Measurements from ENCODE around the gene AMZ1.
"Not testable (repeated sequence)": the region's sequence is repeated elsewhere in the genome, so short reads cannot be mapped to it uniquely, and the experiment has no call there.

The AMZ1 gene

DNA sequence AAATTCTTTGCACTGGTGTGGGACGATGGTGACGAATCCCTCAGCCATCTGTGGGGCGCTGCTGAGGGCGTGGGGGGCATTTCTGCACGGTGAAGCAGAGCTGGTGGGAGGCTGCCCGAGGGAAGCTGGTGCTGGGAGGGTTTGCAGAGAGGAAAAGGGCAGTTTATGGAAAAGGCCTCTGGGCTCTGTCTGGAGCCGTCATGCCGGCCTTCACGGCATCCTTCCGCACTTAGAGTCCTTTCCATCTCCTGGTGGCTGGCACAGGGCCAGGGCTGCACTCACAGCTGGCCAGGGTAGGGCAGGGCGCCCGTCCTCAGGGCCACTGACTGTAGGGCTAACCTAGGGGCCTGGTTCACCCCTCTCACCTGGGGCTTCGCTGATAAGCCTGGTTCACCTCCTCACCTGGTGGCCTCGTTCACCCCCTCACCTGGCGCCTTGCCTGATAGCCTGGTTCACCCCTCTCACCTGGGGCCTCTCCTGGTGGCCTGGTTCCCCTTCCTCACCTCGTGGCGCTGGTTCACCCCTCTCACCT, 598 bp upstream of the AMZ1 start:
- Histone ChIP-seq H3K27me3 (replicated peaks; ENCODE audit: control insufficient read depth, insufficient read depth, low read length) (peaks cover 10% of the 10 kb centered on the region), H3K4me3 (ENCODE audit: low read length) (no peak overlapping the region), H3K9me3 (ENCODE audit: control insufficient read depth, low read length) (no peaks in the 10 kb centered on the region), H3K36me3 (ENCODE audit: control insufficient read depth, insufficient read depth, low read length, severe bottlenecking) (no peaks in the 10 kb centered on the region), H3K9ac (ENCODE audit: low read length) (no peak overlapping the region), H3K4me1 (ENCODE audit: control insufficient read depth, insufficient read depth, low read length) (peaks cover 9% of the 10 kb centered on the region)
- peak; percentile 71 for DNase-seq (ENCODE audit: low read depth)

GRCh38 chr7:2688409-2689342, 674 bp downstream of the AMZ1 start:
- H3K9me3 ChIP-seq (ENCODE audit: control insufficient read depth, low read length): no peaks in the 10 kb centered on the region
- no peak overlapping the region for H3K9ac ChIP-seq (ENCODE audit: low read length)
- DNase-seq (ENCODE audit: low read depth): peak; percentile 36
- H3K27me3 ChIP-seq (replicated peaks; ENCODE audit: control insufficient read depth, insufficient read depth, low read length): peaks cover 10% of the 10 kb centered on the region
- H3K4me3 ChIP-seq (ENCODE audit: low read length): no peak overlapping the region
- peaks cover 9% of the 10 kb centered on the region for H3K4me1 ChIP-seq (ENCODE audit: control insufficient read depth, insufficient read depth, low read length)
- no peaks in the 10 kb centered on the region for H3K36me3 ChIP-seq (ENCODE audit: control insufficient read depth, insufficient read depth, low read length, severe bottlenecking)

DNA sequence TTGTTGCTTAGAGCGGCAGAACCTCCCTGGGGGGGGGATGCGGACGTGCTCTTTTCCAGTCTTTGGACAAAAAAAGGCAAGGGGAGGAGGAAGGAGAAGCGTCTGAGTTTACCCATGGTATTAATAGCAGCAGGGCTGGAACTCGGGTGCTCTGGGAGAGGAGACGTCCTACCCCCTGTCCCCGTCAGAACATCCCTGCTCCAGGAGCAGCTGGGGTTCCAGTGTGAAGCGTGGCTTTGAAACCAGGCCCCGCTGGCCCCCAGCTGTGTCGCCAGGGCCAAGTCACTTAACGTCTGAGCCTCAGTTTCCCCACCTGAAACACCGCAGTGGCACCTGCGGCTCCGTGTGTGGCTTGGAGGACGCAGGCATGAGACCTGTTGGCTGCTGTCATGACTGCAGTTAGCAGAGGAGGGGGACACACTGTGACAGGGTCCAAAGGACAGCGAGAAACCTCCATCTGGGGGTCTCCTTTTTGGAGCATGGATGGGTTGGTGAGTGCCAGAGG, 1.4 kb downstream of the AMZ1 start:
- Histone ChIP-seq H3K9me3 (ENCODE audit: control insufficient read depth, low read length) (no peaks in the 10 kb centered on the region), H3K4me3 (ENCODE audit: low read length) (no peak overlapping the region), H3K36me3 (ENCODE audit: control insufficient read depth, insufficient read depth, low read length, severe bottlenecking) (no peaks in the 10 kb centered on the region), H3K9ac (ENCODE audit: low read length) (no peak overlapping the region), H3K27me3 (replicated peaks; ENCODE audit: control insufficient read depth, insufficient read depth, low read length) (peaks cover 10% of the 10 kb centered on the region), H3K4me1 (ENCODE audit: control insufficient read depth, insufficient read depth, low read length) (peaks cover 9% of the 10 kb centered on the region)
- no peak for DNase-seq (ENCODE audit: low read depth)

- H3K9me3 ChIP-seq (ENCODE audit: control insufficient read depth, low read length): no peaks in the 10 kb centered on the region
- peaks cover 10% of the 10 kb centered on the region for H3K27me3 ChIP-seq (replicated peaks; ENCODE audit: control insufficient read depth, insufficient read depth, low read length)
- H3K4me1 ChIP-seq (ENCODE audit: control insufficient read depth, insufficient read depth, low read length): peaks cover 9% of the 10 kb centered on the region
- H3K36me3 ChIP-seq (ENCODE audit: control insufficient read depth, insufficient read depth, low read length, severe bottlenecking): no peaks in the 10 kb centered on the region
- peak; percentile 56 for DNase-seq (ENCODE audit: low read depth)
- no peak overlapping the region for H3K4me3 ChIP-seq (ENCODE audit: low read length)
- H3K9ac ChIP-seq (ENCODE audit: low read length): no peak overlapping the region
Measured at GRCh38 chr7:2689951-2690705, 2.1 kb downstream of the AMZ1 start.

DNA sequence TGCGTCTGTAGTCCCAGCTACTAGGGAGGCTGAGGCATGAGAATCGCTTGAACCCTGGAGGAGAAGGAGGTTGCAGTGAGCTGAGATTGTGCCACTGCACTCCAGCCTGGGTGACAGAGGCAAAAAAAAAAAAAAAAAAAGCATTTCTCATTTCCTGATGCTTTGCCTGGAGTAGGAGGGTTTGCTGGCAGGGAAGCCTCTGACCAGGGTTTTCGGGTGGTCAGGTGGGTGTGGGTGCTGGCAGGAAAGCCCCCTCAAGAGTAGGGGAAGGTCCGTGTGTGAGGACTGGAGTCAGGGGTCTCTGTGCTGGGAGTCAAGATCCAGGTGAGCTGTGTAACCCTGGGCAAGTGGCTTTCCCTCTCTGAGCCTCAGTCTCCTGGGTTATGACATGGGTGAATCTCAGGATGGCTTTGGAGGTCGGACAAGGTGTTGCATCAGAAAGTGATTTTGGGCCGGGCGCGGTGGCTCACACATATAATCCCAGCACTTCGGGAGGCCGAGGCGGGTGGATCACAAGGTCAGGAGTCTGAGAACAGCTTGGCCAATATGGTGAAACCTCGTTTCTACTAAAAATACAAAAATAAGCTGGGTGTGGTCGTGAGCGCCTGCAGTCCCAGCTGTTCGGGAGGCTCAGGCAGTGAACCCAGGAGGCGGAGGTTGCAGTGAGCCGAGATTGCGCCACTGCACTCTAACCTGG, 3.2 kb downstream of the AMZ1 start:
- peaks cover 6% of the 10 kb centered on the region for H3K27me3 ChIP-seq (replicated peaks; ENCODE audit: control insufficient read depth, insufficient read depth, low read length)
- DNase-seq (ENCODE audit: low read depth): no peak

DNA sequence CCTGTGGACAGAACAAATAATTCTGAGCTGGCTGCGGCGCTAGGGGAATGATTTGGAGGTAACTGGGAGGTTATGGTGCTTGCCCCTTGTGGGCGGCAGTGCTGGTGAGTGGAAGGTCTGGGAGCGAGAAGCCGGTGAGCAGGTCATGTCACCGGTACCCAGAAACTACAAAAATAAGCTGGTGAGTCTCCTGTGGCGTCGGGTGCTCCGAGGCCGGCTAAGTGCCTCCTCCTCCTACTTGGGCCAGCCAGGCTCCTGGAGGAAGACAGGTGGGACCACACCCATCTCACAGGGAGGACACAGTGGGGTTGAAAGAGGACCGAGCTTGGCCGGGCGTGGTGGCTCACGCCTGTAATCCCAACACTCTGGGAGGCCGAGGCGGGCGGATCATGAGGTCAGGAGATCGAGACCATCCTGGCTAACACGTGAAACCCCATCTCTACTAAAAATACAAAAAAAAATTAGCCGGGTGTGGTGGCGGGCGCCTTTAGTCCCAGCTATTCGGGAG, 4.0 kb downstream of the AMZ1 start:
- not testable (repeated sequence) for H3K27me3 ChIP-seq (replicated peaks; ENCODE audit: control insufficient read depth, insufficient read depth, low read length); H3K9ac ChIP-seq (ENCODE audit: low read length); H3K36me3 ChIP-seq (ENCODE audit: control insufficient read depth, insufficient read depth, low read length, severe bottlenecking); H3K4me1 ChIP-seq (ENCODE audit: control insufficient read depth, insufficient read depth, low read length); H3K4me3 ChIP-seq (ENCODE audit: low read length); DNase-seq (ENCODE audit: low read depth); H3K9me3 ChIP-seq (ENCODE audit: control insufficient read depth, low read length)

More for the DNA sequence above, 3.2 kb downstream of the AMZ1 start:
- no peak overlapping the region for H3K9ac ChIP-seq (ENCODE audit: low read length)
- no peak overlapping the region for H3K4me3 ChIP-seq (ENCODE audit: low read length)
- no peaks in the 10 kb centered on the region for H3K36me3 ChIP-seq (ENCODE audit: control insufficient read depth, insufficient read depth, low read length, severe bottlenecking)
- H3K4me1 ChIP-seq (ENCODE audit: control insufficient read depth, insufficient read depth, low read length): peaks cover 9% of the 10 kb centered on the region
- no peaks in the 10 kb centered on the region for H3K9me3 ChIP-seq (ENCODE audit: control insufficient read depth, low read length)

DNA sequence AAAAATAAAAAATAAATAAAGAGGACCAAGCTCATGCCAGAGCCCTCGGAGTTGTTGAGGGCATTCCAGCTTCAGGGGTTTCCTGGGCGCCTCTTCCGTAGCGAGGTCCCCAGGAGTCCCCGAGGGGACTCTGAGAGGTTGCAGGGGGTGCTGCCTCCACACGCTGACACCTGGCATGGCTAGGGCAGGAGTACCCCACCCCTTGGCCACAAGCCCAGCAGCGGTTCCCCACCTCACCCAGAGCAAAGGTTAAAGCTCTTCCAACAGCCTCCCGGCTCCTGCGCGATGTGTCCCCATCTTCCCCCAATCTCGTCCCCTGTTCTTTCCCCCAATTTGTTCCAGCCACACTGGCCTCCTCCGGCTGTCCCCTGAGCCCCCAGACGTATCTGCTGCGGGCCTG, 4.5 kb downstream of the AMZ1 start:
- DNase-seq (ENCODE audit: low read depth): no peak
- H3K9ac ChIP-seq (ENCODE audit: low read length): no peak overlapping the region
- peaks cover 8% of the 10 kb centered on the region for H3K4me1 ChIP-seq (ENCODE audit: control insufficient read depth, insufficient read depth, low read length)
- H3K4me3 ChIP-seq (ENCODE audit: low read length): no peak overlapping the region
- no peaks in the 10 kb centered on the region for H3K36me3 ChIP-seq (ENCODE audit: control insufficient read depth, insufficient read depth, low read length, severe bottlenecking)
- H3K9me3 ChIP-seq (ENCODE audit: control insufficient read depth, low read length): no peaks in the 10 kb centered on the region
- H3K27me3 ChIP-seq (replicated peaks; ENCODE audit: control insufficient read depth, insufficient read depth, low read length): peaks cover 6% of the 10 kb centered on the region

GRCh38 chr7:2693420-2694121, 5.6 kb downstream of the AMZ1 start:
- H3K36me3 ChIP-seq (ENCODE audit: control insufficient read depth, insufficient read depth, low read length, severe bottlenecking); H3K4me1 ChIP-seq (ENCODE audit: control insufficient read depth, insufficient read depth, low read length); H3K9ac ChIP-seq (ENCODE audit: low read length); H3K9me3 ChIP-seq (ENCODE audit: control insufficient read depth, low read length); H3K4me3 ChIP-seq (ENCODE audit: low read length); DNase-seq (ENCODE audit: low read depth); H3K27me3 ChIP-seq (replicated peaks; ENCODE audit: control insufficient read depth, insufficient read depth, low read length): not testable (repeated sequence)

GRCh38 chr7:2694122-2694436, 6.1 kb downstream of the AMZ1 start:
- not testable (repeated sequence) for H3K4me3 ChIP-seq (ENCODE audit: low read length); H3K36me3 ChIP-seq (ENCODE audit: control insufficient read depth, insufficient read depth, low read length, severe bottlenecking); DNase-seq (ENCODE audit: low read depth); H3K4me1 ChIP-seq (ENCODE audit: control insufficient read depth, insufficient read depth, low read length); H3K9ac ChIP-seq (ENCODE audit: low read length); H3K9me3 ChIP-seq (ENCODE audit: control insufficient read depth, low read length); H3K27me3 ChIP-seq (replicated peaks; ENCODE audit: control insufficient read depth, insufficient read depth, low read length)

- H3K9me3 ChIP-seq (ENCODE audit: control insufficient read depth, low read length): no peaks in the 10 kb centered on the region
- no peak overlapping the region for H3K4me3 ChIP-seq (ENCODE audit: low read length)
- peaks cover 3% of the 10 kb centered on the region for H3K27me3 ChIP-seq (replicated peaks; ENCODE audit: control insufficient read depth, insufficient read depth, low read length)
- peaks cover 4% of the 10 kb centered on the region for H3K4me1 ChIP-seq (ENCODE audit: control insufficient read depth, insufficient read depth, low read length)
- H3K36me3 ChIP-seq (ENCODE audit: control insufficient read depth, insufficient read depth, low read length, severe bottlenecking): no peaks in the 10 kb centered on the region
- H3K9ac ChIP-seq (ENCODE audit: low read length): no peak overlapping the region
- no peak for DNase-seq (ENCODE audit: low read depth)
Measured at GRCh38 chr7:2698581-2699288, 10.7 kb downstream of the AMZ1 start.

All from adipocyte (in vitro differentiated cells).